IPS DF 4.7 (cell line): ENCODE data around the gene EEFSEC.
"Not testable (repeated sequence)": the region's sequence is repeated elsewhere in the genome, so short reads cannot be mapped to it uniquely, and the experiment has no call there.

Experiments used
- DNase-seq: peaks from one replicate; pipeline ENCODE4 v3.0.0-alpha.2; 2013; ENCODE audit warnings: low spot score; ENCODE audit errors: extremely low read depth

Gene EEFSEC

DNA sequence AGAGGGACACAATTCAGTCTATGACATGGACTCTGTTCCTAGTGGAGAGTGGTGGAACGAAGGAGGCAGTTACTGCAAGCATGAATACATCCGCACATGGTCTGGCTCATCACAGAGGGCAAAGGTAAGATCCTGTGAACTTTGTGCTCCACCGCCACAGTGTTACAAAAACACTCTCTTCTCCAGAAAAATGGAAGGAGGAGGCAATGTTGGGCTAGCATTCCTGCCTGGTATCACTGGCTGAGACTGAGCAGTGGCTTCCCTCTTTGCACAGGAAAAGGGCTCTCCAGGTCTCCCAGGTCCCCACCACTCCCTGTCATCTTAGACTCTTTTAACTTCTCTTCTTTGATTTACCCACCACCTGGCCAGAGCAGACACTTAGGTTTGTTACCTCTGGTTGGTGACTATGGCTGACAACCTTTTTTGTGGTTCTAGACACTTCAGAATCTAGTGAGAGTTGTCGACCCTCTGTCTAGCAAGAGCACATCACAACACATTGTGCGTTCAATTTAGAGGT is 1.5 kb upstream of the EEFSEC start:
- DNase-seq = no peak

GRCh38 chr3:128152419-128153155 is 694 bp upstream of the EEFSEC start:
- peak; percentile 36 for DNase-seq

GRCh38 chr3:128154354-128154753 is 1.1 kb downstream of the EEFSEC start:
- not testable (repeated sequence) for DNase-seq

- DNase-seq = no peak
Observed at GRCh38 chr3:128155616-128156360, 2.5 kb downstream of the EEFSEC start.

DNA sequence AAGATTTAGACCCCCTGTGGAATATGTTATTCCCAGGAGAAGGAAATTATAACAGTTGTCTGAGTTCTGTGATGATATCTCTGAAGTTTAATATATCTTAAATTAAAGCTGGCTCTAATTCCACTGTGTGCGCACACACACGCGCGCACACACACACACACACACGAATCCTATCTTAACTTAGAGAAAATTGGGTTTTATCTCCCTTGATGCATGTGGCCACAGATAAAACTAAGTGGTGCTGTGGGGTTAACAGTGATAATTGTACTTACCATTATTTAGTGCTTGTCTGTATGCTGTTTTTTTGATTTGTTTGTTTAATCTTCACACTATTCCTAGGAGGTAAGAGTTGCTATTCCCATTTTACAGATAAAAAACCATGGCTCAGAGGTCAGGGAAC is 7.4 kb downstream of the EEFSEC start:
- no peak for DNase-seq

- DNase-seq = no peak
Observed at GRCh38 chr3:128163432-128163831, 10.2 kb downstream of the EEFSEC start.

DNA sequence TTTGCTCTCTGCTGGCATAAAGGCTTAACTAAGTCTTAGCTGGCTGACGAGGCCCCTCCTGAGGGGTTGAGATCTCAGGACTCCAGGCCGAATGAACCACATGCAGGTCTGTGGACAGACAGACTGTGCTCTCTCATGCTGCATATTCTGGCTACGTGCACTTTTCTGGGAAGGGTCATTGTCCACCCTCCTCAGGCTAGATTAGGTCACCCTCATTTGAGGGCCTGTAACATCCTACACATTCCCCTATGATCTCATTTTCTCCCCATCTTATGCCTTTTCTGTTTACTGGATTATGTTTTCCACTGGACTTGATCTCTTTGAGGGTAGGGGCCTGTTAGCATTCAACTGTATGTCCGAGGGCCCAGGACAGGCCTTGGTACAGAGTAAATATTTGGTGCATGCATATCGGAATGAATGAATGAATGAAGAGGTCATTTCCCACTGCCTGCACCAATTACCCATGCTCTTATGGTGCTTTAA is 13.7 kb downstream of the EEFSEC start:
- no peak for DNase-seq

DNA sequence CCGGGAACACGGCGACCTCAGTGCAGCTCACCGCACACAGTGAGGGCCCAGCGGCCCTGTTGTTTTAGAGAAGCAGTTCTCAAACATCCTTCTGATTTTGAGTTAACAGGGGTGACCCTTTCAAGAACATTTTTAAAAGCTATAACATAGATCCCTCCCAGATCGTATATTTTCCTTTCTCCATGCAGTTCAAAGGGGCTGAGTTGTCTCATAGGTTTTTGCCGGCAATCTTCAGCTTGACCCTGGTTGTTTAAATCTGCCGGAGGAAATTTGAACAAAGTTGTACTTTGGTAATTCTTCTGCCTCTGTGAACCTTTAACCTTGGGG is 14.3 kb downstream of the EEFSEC start:
- DNase-seq = no peak

DNA sequence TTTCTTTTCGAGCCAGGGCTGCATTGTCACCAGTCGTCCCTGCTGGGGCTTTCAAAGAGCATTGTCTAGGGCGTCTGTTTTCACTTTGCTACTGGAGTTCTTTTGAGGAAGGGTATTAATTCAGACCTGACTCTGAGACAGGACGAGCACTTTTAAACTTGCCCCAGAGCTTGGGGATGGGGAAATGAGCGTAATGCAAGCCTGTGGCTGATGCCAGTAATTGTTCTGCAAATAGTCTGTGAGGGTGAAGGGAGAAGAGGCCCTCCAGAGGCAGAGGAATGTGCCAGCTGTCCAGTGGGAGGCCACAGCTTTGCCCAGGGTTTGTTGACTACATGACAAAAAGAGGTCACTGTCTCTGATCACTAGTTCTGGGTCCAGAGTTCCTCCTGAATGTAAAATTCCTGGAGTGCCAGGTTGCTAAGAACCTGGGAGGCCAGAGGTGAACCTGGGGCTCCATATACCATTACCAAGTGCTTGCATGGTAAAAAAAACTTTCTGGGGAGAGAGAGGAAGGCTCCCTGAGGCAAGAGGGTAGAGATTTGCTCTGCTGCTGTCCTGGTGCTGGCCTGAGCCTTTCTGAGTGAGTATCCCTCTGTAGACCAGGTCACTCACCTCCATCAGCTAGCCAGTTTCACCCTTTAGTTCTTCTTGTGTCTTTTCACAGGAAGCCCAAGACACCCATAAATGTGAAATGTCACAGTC is 14.8 kb downstream of the EEFSEC start:
- DNase-seq = no peak

GRCh38 chr3:128168836-128169235 is 15.6 kb downstream of the EEFSEC start:
- no peak for DNase-seq

- no peak for DNase-seq
Observed at GRCh38 chr3:128170866-128171516, 17.7 kb downstream of the EEFSEC start.

DNA sequence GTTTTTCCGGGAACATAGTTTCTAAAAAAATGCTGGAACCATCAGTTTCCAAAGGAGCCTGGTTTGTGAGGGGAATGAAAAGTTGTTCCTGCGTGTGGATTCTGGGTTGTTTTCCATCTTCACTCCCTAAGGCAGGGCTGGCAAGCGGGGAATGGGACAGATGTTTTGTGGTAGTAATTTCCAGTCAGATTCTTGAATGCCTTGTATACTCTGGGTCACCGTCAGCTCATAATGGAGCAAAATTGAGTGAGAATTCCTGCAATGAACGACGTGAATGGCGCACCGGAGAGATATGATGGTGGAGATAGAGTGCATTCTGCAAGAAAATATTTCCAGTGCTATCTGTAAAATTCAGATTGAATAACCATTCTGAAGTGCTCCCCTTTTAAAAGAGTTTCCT is 19.9 kb downstream of the EEFSEC start:
- DNase-seq = no peak

DNA sequence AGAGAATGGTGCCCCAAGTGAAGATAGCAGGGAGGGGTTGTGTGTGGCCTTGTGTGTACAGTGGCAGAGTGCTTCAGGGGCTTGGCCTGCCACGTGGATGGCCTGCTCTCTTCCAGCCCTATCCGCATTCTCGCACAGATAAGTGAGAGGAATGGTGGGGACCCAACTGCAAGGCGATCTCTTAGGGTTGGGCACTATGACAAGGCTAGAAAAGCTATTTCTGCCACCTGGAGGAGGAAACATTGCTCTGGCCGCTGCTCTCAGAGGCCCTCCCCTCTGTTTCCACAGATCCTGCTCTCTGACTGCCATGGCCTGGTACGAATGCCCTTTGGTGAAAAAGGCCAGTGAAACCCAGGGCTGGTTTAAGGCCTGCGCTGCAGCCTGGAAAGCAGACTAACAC is 20.6 kb downstream of the EEFSEC start:
- DNase-seq = no peak

- no peak for DNase-seq
Observed at GRCh38 chr3:128174675-128175590, 21.7 kb downstream of the EEFSEC start.

GRCh38 chr3:128175768-128176167 is 22.5 kb downstream of the EEFSEC start:
- DNase-seq = no peak

GRCh38 chr3:128176276-128176833 is 23.1 kb downstream of the EEFSEC start:
- no peak for DNase-seq

DNA sequence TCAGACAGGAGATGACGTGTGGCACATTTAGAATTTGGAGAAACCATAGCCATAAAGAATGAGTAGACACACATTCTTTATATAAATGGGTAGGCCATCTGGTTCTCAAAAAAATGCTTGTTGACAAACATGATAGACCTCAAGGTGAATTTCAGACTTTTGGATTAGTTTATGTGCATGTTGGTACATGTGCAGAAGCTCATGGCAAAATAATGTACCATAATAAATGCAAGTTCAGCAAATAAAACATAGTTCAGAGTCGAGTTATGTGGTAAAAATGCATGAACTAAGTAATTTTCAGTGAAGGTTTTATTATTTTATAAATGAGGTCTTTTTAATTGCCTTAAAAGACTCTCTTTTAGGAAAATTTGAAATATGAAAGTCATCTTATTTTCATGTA is 24.6 kb downstream of the EEFSEC start:
- no peak for DNase-seq

- no peak for DNase-seq
Observed at GRCh38 chr3:128178782-128179483, 25.7 kb downstream of the EEFSEC start.

- DNase-seq = no peak
Observed at GRCh38 chr3:128179484-128179819, 26.2 kb downstream of the EEFSEC start.

DNA sequence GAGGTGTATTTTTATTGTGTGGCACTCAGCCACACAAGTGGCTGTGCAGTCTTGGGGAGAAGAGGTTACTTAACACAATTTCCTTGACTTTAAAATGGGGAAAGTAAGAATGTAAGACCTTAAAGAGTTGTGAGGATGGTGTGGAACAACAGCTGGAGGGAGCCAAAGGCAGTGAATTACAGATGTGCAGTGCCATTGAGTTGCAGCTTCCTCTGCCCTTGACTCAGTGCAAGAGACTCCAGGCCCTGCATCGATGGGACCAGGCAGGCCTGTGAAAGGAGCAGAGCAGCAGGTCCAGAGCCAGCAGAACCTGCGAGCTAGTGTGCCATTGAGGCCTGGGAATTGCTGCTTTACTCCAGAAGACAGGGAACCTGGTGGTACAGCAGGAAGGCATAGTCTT is 27.2 kb downstream of the EEFSEC start:
- DNase-seq = no peak
